ENCODE data around the gene C20orf144.

Gene C20orf144

DNA sequence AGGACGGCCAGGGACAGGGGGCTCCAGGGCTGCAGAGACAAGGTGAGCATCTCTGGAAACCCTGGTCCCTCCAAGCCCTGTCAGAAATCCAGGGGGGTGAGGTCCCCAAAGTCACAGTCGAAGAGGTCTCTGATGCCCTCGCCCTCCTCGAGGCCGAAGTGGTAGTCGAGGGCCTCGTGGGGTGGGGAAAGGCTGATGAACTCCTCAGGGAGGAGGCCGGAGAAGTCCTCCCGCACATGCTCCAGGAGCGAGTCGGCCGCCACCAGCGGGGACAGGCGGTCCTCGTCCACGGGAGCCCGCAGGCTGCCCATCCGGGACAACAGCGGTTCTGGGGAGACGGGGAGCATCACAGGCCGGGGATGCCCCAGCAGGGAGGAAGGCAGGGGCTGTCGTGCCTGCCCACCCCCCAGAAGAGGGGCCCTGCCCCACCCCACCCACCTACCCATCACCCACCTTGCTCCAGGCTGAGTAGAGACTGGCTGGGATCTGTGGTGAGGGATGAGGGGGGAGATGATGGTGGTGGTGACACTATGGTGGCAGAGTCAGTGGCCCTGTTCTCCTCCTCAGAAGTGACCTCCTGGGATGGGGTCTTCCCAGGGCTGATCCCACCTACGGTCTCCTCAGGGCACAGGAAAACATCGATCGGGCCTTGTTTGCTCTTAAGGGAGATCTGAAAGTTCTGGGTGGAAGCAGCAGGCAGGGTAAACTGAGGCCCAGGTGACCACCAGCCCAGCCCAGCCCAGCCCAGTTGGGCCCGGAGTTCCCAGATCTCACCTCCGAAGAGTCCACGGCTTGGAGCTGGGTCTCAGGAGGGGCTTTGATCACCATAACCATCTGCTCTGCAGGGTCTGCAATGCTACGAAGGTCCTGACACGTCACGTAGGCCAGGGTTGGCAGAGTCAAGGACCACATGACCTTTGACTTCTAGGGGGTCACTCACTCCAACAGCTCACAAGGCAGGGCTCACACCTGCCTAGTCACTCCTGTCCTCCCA lies 14.8 kb downstream of the C20orf144 start:
- Histone ChIP-seq H3K4me3 (ENCODE audit: control insufficient read depth in 1 of 7, extremely low read depth in 1 of 7, insufficient read depth in 4 of 7, low read depth in 2 of 7, low read length in 6 of 7) (no peak overlapping the region), H3K27ac (ENCODE audit: insufficient read depth in 1 of 2, low read depth in 1 of 2, low read length in 2 of 2, poor library complexity in 1 of 2, severe bottlenecking in 2 of 2) (no peak overlapping the region), H3K27me3 (replicated peaks in 2 of 5; ENCODE audit: control insufficient read depth in 4 of 5, insufficient read depth in 5 of 5, low read length in 4 of 5) (no peaks in the 10 kb centered on the region), H3K36me3 (ENCODE audit: control insufficient read depth in 4 of 4, insufficient read depth in 4 of 4, low read length in 3 of 4) (peaks cover 0 to 58% (median 22%) of the 10 kb centered on the region in 4 experiments), H3K4me1 (ENCODE audit: control extremely low read depth in 1 of 4, control insufficient read depth in 4 of 4, insufficient read depth in 4 of 4, low read length in 3 of 4) (peaks cover 0 to 27% (median 19%) of the 10 kb centered on the region in 4 experiments), H3K9me3 (ENCODE audit: control extremely low read depth in 1 of 5, control insufficient read depth in 4 of 5, insufficient read depth in 2 of 5, low read depth in 1 of 5, low read length in 4 of 5) (no peaks in the 10 kb centered on the region)
- over 99% methylated on average over 20 of the region's 31 CpGs for WGBS (ENCODE audit: insufficient coverage)
- DNase-seq, result no peak
- CTCF ChIA-PET, result interaction anchor here (1.1 to 1.7 kb wide), 2 partner anchors 10 to 28 kb away, joined by 3 to 4 read pairs; partner anchors contain the start of gene ACTL10
- POLR2A ChIA-PET, result no interaction called here

DNA sequence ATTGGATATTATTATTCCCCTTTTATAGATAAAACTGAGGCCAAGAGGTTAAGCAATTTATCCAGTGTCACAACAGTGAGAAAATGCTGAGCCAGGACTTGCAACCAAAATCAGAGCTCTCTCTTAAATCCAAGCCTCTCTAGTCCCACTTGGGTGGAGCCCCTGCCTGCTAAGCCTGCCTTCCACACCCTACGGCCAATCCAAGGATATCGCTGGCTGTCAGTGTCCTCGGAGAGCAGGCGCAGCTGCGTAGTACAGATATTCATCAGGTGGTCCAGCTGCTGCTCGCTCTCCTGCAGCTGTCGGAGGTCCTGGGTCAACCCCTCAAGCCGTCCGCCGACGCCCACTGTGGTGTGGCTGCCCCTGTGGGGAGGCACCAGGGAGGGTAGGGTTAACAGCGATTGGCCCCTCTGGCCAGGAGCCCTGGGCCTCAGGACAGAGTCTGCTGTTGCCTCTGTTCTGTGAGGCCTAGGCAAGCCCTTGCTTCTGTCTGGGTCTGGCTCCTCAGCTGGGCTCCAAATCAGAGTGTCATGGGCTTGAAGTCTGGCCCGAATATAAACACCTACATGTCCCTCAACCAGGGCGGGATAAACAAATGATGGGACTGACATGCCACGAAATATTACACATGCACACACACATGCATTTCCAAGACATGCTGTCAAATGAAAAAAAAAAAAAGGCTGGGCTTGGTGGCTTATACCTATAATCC lies 16.0 kb downstream of the C20orf144 start:
- DNase-seq, result no peak
- POLR2A ChIA-PET, result no interaction called here
- Histone ChIP-seq H3K4me1 (ENCODE audit: control extremely low read depth in 1 of 4, control insufficient read depth in 4 of 4, insufficient read depth in 4 of 4, low read length in 3 of 4) (peaks cover 0 to 16% (median 13%) of the 10 kb centered on the region in 4 experiments), H3K27me3 (replicated peaks in 2 of 5; ENCODE audit: control insufficient read depth in 4 of 5, insufficient read depth in 5 of 5, low read length in 4 of 5) (no peaks in the 10 kb centered on the region), H3K36me3 (ENCODE audit: control insufficient read depth in 4 of 4, insufficient read depth in 4 of 4, low read length in 3 of 4) (peaks cover 0 to 66% (median 22%) of the 10 kb centered on the region in 4 experiments), H3K9me3 (ENCODE audit: control extremely low read depth in 1 of 5, control insufficient read depth in 4 of 5, insufficient read depth in 2 of 5, low read depth in 1 of 5, low read length in 4 of 5) (no peaks in the 10 kb centered on the region), H3K4me3 (ENCODE audit: control insufficient read depth in 1 of 7, extremely low read depth in 1 of 7, insufficient read depth in 4 of 7, low read depth in 2 of 7, low read length in 6 of 7) (no peak overlapping the region), H3K27ac (ENCODE audit: insufficient read depth in 1 of 2, low read depth in 1 of 2, low read length in 2 of 2, poor library complexity in 1 of 2, severe bottlenecking in 2 of 2) (no peak overlapping the region)
- CTCF ChIA-PET, result interaction anchor here (5.1 kb wide), 1 partner anchor 9 kb away, joined by 44 read pairs; the partner anchor contains the start of gene ACTL10
- WGBS (ENCODE audit: insufficient coverage), result 98% methylated on average over 8 of the region's 15 CpGs

DNA sequence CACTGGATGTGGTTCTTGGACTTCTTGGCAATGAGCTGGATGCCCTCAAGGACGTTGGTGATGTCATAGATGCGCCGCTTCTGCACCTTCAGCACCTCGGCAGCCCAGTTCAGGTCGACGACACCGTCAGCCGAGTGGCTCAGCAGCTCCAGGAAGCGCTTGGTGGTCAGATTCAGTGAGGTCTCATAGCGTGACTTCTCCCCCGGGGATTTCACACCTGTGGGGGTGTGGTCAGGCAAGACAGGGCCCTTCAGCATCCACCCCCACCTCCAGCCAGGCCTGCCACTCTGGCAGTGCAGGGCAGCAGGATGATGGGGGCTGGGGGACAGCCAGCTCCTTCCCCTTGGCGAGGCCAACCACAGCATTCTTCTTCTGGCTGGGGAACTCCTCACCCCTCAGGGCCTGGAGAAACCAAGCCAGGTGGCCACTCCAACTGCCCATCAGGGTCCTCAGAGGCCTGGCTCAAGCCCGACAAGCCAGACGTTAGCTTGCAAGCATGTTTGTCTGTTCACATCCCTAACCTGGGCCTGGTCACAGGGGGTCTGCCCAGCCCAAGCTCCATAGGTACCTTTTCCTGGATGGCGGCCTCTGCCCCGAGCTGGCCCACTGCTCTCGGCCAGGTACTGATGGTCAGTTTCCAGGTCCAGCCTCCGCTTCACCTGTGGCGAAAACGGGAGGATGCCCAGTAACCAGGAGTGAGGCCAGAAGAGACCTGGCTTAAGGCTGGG lies 17.8 kb downstream of the C20orf144 start:
- no peaks in the 10 kb centered on the region for H3K9me3 ChIP-seq (ENCODE audit: control extremely low read depth in 1 of 5, control insufficient read depth in 4 of 5, insufficient read depth in 2 of 5, low read depth in 1 of 5, low read length in 4 of 5)
- H3K4me3 ChIP-seq (ENCODE audit: control insufficient read depth in 1 of 7, extremely low read depth in 1 of 7, insufficient read depth in 4 of 7, low read depth in 2 of 7, low read length in 6 of 7), result no peak overlapping the region
- no peaks in the 10 kb centered on the region for H3K27me3 ChIP-seq (replicated peaks in 2 of 5; ENCODE audit: control insufficient read depth in 4 of 5, insufficient read depth in 5 of 5, low read length in 4 of 5)
- CTCF ChIA-PET, result interaction anchor here (1.2 to 5.1 kb wide), 3 partner anchors 11 to 16 kb away, joined by 3 to 44 read pairs (median 4); partner anchors contain the start of gene ACTL10
- H3K4me1 ChIP-seq (ENCODE audit: control extremely low read depth in 1 of 4, control insufficient read depth in 4 of 4, insufficient read depth in 4 of 4, low read length in 3 of 4), result peaks cover 0 to 14% (median 8%) of the 10 kb centered on the region in 4 experiments
- POLR2A ChIA-PET, result interaction anchor here (0.8 kb wide), 1 partner anchor 10 kb away, joined by 12 read pairs; no protein-coding TSS in a partner anchor
- WGBS (ENCODE audit: insufficient coverage), result 92% methylated on average over 18 of the region's 20 CpGs
- no peak for DNase-seq
- H3K36me3 ChIP-seq (ENCODE audit: control insufficient read depth in 4 of 4, insufficient read depth in 4 of 4, low read length in 3 of 4), result peaks cover 0 to 66% (median 24%) of the 10 kb centered on the region in 4 experiments
- H3K27ac ChIP-seq (ENCODE audit: insufficient read depth in 1 of 2, low read depth in 1 of 2, low read length in 2 of 2, poor library complexity in 1 of 2, severe bottlenecking in 2 of 2), result no peak overlapping the region

DNA sequence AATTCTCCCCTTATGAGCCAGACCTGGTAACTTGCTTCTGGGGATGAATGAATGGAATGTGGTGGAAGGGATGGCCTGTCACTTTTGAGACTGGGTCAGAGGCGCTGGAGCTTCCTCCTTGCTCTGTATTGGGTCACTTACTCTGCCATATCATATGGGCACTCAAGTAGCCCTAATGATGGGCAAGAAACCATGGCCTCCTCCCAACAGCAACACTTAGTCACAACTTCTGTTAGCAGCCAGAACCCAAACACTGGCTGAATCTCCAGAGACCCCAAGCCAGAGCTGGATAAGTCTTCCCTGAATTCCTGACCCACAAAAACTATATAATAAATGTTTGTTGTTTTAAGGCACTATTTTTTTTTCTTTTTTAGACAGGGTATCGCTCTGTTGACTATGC lies 18.6 kb downstream of the C20orf144 start:
- Histone ChIP-seq H3K27ac (ENCODE audit: insufficient read depth in 1 of 2, low read depth in 1 of 2, low read length in 2 of 2, poor library complexity in 1 of 2, severe bottlenecking in 2 of 2) (no peak overlapping the region), H3K27me3 (replicated peaks in 2 of 5; ENCODE audit: control insufficient read depth in 4 of 5, insufficient read depth in 5 of 5, low read length in 4 of 5) (no peaks in the 10 kb centered on the region), H3K4me3 (ENCODE audit: control insufficient read depth in 1 of 7, extremely low read depth in 1 of 7, insufficient read depth in 4 of 7, low read depth in 2 of 7, low read length in 6 of 7) (no peak overlapping the region), H3K9me3 (ENCODE audit: control extremely low read depth in 1 of 5, control insufficient read depth in 4 of 5, insufficient read depth in 2 of 5, low read depth in 1 of 5, low read length in 4 of 5) (no peaks in the 10 kb centered on the region), H3K36me3 (ENCODE audit: control insufficient read depth in 4 of 4, insufficient read depth in 4 of 4, low read length in 3 of 4) (peaks cover 0 to 66% (median 24%) of the 10 kb centered on the region in 4 experiments), H3K4me1 (ENCODE audit: control extremely low read depth in 1 of 4, control insufficient read depth in 4 of 4, insufficient read depth in 4 of 4, low read length in 3 of 4) (peaks cover 0 to 20% (median 14%) of the 10 kb centered on the region in 4 experiments)
- CTCF ChIA-PET, result interaction anchor here (0.8 to 5.1 kb wide), 2 partner anchors 8 to 12 kb away, joined by 3 to 44 read pairs; partner anchors contain the start of gene ACTL10
- DNase-seq, result no peak
- POLR2A ChIA-PET, result no interaction called here
- WGBS (ENCODE audit: insufficient coverage), result 100% methylated on average over 2 of the region's 2 CpGs

DNA sequence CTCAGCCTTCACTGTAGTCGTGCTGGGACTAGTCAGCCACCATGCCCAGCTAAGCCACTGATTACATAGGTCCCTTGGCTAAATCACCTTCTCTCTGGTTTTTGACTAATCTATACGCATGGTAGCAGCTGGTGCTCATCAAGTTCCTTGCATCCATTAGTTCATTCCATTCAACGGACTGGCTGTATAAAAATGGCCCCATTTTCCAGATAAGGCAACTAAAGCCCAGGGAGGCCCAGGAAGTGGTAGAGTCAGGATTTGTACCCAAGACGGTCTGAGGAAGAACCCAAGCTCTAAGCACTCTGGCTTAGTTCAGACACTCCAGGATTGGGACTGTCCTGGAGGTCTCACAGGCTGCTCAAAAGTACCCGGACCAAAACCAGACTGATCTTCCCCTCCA lies 19.2 kb downstream of the C20orf144 start:
- Histone ChIP-seq H3K27ac (ENCODE audit: insufficient read depth in 1 of 2, low read depth in 1 of 2, low read length in 2 of 2, poor library complexity in 1 of 2, severe bottlenecking in 2 of 2) (no peak overlapping the region), H3K36me3 (ENCODE audit: control insufficient read depth in 4 of 4, insufficient read depth in 4 of 4, low read length in 3 of 4) (peaks cover 0 to 61% (median 24%) of the 10 kb centered on the region in 4 experiments), H3K27me3 (replicated peaks in 2 of 5; ENCODE audit: control insufficient read depth in 4 of 5, insufficient read depth in 5 of 5, low read length in 4 of 5) (no peaks in the 10 kb centered on the region), H3K4me1 (ENCODE audit: control extremely low read depth in 1 of 4, control insufficient read depth in 4 of 4, insufficient read depth in 4 of 4, low read length in 3 of 4) (peaks cover 0 to 20% (median 14%) of the 10 kb centered on the region in 4 experiments), H3K9me3 (ENCODE audit: control extremely low read depth in 1 of 5, control insufficient read depth in 4 of 5, insufficient read depth in 2 of 5, low read depth in 1 of 5, low read length in 4 of 5) (no peaks in the 10 kb centered on the region), H3K4me3 (ENCODE audit: control insufficient read depth in 1 of 7, extremely low read depth in 1 of 7, insufficient read depth in 4 of 7, low read depth in 2 of 7, low read length in 6 of 7) (no peak overlapping the region)
- 99% methylated on average over 5 of the region's 5 CpGs for WGBS (ENCODE audit: insufficient coverage)
- no peak for DNase-seq
- ChIA-PET CTCF (interaction anchor here (0.7 to 5.1 kb wide), 3 partner anchors 9 to 165 kb away, joined by 3 to 44 read pairs (median 3); partner anchors contain the start of gene ACTL10), POLR2A (interaction anchor here (0.7 kb wide), 1 partner anchor 1004 kb away, joined by 3 read pairs; no protein-coding TSS in a partner anchor)

DNA sequence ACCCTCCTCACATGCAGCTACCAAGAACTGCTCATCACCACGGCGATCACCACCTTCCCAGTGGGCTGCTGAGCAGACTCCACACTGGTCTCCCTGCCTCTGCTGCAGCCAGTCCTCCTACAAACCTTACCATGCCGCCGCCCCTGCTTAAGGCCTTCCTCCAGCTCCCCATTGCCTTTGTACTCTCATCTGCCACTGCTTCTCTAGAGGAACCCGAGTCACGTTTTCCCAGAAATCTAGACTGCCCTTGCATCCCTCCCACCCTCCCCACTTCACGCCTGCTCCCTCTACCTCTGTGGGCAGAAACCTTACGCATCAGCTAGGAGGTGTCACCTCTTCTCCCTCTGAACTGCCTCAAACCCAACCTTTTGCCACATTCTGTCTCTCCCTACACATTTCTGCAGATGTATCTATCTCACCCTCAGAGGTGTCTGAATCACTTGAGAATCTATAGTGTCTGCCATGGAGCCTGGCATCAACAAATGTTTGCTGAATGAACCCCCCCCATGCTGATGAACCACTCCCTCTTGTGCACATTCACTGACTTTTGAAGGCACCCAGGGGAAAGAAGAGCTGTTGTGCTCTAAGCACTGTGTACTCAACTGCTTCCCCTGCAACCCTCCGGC lies 19.7 kb downstream of the C20orf144 start:
- Histone ChIP-seq H3K36me3 (ENCODE audit: control insufficient read depth in 4 of 4, insufficient read depth in 4 of 4, low read length in 3 of 4) (peaks cover 0 to 55% (median 21%) of the 10 kb centered on the region in 4 experiments), H3K27me3 (replicated peaks in 2 of 5; ENCODE audit: control insufficient read depth in 4 of 5, insufficient read depth in 5 of 5, low read length in 4 of 5) (no peaks in the 10 kb centered on the region), H3K4me1 (ENCODE audit: control extremely low read depth in 1 of 4, control insufficient read depth in 4 of 4, insufficient read depth in 4 of 4, low read length in 3 of 4) (peaks cover 0 to 24% (median 17%) of the 10 kb centered on the region in 4 experiments), H3K27ac (ENCODE audit: insufficient read depth in 1 of 2, low read depth in 1 of 2, low read length in 2 of 2, poor library complexity in 1 of 2, severe bottlenecking in 2 of 2) (no peak overlapping the region), H3K9me3 (ENCODE audit: control extremely low read depth in 1 of 5, control insufficient read depth in 4 of 5, insufficient read depth in 2 of 5, low read depth in 1 of 5, low read length in 4 of 5) (no peaks in the 10 kb centered on the region), H3K4me3 (ENCODE audit: control insufficient read depth in 1 of 7, extremely low read depth in 1 of 7, insufficient read depth in 4 of 7, low read depth in 2 of 7, low read length in 6 of 7) (no peak overlapping the region)
- ChIA-PET CTCF (interaction anchor here (0.7 to 5.1 kb wide), 2 partner anchors 13 to 166 kb away, joined by 3 to 44 read pairs; partner anchors contain the start of gene ACTL10), POLR2A (interaction anchor here (0.7 kb wide), 1 partner anchor 1004 kb away, joined by 3 read pairs; no protein-coding TSS in a partner anchor)
- 93% methylated on average over 8 of the region's 9 CpGs for WGBS (ENCODE audit: insufficient coverage)
- DNase-seq, result no peak

All from common myeloid progenitor, CD34-positive (primary cell).